MV-4-11 (cell line): Measurements from ENCODE around the gene HEPACAM.
A peak's percentile ranks its signal among the peaks of the same experiment; 100 is the strongest.
"Not testable (repeated sequence)": the region's sequence is repeated elsewhere in the genome, so short reads cannot be mapped to it uniquely, and the experiment has no call there.

ENCODE experiments used
- DNase-seq: peaks from one replicate; lab custom pipeline; 2025; lab: John Stamatoyannopoulos, UW

HEPACAM gene, protein sequence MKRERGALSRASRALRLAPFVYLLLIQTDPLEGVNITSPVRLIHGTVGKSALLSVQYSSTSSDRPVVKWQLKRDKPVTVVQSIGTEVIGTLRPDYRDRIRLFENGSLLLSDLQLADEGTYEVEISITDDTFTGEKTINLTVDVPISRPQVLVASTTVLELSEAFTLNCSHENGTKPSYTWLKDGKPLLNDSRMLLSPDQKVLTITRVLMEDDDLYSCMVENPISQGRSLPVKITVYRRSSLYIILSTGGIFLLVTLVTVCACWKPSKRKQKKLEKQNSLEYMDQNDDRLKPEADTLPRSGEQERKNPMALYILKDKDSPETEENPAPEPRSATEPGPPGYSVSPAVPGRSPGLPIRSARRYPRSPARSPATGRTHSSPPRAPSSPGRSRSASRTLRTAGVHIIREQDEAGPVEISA

DNA sequence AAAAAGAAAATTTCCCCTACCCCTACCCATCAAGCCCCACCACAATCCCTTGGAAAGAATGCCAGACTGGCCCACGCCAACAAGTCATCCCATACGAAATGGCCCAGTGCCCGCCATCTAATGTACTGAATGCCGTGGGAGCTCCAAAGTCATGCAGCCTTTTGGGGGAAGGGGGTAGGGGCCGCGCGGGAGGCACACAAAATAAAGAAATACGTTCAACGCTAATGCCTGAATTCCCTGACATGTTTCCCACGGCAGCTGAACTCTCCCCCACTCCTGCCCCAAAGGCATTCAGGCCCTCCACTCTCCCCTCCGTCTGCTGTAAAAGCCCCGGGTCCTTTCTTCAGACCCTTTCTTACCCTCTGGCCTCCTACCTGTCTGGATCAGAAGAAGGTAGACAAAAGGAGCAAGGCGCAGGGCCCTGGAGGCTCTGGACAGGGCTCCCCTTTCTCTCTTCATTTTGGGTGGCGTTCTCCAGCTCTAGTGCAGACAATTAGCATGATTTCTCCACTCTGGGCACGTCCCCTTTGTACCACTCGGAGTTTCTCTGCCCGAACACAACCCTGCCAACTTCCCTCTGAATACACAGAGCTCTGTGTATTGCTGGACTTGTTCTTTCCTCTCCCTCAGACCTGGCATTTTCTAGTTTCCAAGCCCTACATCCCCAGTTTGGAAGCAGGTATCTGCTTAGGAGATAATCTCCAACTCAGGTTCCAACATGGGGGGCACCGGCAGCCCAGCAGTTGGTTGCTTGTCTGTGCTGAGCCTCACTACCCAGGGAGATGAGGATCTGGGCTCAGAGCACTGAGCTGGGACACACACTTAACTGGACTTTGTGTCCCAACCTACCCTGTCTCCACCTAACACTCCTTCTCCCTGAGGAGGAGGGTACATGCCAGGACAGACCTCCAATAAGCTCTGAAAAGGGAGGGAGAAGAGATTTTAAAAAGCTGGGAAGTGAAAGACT is at the start of gene HEPACAM:
Gene HEPACAM (minus strand): TSS at position 500 of the 967 bp plus-strand sequence. CDS start 41 bp downstream, at position 459.
- DNase-seq: no peak

DNA sequence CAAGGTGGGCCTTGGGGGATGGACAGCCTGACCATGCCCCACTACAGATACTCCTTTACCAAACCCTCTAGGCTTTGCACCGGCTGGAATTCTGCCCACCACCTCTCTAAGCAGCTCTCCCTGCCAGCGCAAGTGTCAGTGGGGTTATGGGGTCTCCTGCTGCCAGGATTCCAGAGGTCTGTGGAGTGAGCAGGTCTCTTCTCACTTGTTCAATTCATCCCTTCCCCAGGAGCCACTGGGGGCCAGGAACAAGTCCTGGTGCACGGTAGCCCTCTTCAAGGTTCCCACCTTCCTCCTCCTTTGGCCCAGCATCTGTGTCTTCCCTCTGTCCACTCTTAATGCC is 48.6 kb upstream of the HEPACAM start:
- no peak for DNase-seq

DNA sequence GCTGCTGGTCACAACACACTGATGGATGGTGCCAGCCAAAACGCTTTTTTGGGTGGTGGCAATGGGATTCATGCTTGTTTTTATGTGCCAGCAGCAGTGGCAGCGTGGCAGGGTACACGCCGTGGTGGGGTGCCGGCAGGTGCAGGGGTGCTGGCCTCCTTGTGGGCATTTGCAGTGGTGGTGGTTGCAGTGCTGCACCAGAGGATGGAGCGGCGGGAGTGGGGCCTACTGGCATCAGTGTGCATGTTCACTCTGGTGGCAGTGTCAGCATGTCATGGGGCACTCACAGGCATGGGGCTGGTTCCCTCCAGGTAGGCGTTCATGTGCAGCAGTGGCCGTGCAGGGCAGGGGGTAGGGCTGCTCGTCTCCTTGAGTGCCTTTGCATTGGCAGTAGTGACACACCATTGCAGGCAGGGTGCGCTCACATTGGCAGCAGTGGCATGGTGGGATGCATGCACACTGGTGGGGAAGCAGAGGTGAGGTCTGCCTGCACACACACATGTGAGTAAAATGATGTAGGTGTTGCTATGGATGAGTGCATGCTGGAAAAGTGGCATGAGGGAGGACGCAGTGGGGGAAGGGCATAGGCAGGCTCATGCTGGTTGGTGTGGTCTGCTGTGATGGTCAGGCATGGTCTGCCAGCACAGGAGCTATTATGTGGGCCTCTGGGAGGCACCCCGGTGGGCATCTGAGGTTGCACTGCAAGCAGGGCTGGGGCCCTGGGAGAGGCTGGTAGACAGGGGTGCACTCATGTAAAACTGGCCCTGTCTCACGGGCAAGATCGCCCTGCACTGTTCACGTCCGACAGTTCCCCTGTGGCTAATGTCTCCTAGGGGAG is 48.0 kb upstream of the HEPACAM start:
- no peak for DNase-seq

DNA sequence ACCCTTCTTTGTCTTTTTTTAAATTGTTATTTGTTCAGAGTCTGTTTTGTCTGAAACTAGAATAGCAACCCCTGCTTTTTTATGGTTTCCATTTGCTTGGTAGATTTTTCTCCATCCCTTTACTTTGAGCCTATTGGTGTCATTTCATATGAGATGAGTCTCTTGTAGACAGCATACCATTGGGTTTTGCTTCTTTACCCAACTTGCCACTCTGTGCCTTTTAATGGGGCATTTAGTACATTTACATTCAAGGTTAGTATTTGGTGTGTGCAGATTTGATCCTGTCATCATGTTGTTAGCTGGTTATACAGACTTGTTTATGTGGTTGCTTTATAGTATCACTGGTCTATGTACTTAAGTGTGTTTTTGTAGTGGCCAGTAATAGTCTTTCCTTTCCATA is 46.2 kb upstream of the HEPACAM start:
- DNase-seq: no peak

DNA sequence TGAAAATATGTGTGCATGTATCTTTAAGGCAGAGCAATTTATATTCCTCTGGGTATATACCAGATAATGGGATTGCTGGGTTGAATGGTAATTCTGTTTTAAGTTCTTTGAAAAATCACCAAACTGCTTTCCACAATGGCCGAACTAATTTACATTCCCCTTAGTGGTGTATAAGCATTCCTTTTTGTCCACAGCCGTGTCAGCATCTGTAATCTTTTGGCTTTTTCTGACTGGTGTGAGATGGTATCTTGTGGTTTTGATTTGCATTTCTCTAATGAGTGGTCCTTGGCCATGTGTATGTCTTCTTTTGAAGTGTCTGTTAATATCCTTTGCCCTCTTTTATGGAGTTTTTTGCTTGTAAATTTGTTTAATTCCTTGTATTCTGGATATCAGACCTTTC is 42.5 kb upstream of the HEPACAM start:
- no peak for DNase-seq

DNA sequence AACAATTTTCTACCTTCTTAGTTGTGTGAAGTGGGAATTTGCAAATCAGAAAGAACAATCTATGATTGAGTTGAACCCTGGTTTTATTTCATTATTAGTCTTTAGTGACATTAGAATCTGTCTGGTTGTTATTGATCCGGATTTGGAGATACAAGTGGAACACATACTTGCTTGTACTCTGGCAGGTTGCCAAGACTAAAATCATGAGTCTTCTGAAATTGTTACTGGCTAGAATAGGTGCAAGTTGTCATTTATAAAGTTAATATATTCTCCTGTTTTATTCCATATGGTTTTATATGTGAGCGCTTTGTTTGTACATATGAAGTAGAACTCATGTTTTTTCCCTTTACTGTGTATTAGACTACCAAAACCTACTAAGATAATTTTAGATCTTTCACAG is 41.2 kb upstream of the HEPACAM start:
- DNase-seq: no peak

DNA sequence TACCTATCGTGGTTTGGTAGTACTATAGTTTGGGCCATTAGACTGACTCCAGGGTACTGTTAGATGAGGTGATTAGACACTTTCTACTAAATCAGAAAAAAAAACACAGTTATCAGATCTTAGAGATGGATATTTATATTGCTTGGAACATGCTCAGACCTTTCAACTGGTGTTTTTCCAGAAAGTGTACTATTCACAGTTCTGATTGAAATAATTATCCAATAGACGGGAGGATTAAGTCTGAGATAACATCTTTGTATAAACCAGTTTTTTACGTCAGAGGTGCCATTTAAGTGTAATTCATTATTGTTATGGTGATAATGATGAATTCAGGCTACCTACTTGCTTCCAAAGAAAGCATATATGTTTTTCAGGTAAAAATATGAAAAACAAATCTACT is 40.7 kb upstream of the HEPACAM start:
- DNase-seq: no peak

DNA sequence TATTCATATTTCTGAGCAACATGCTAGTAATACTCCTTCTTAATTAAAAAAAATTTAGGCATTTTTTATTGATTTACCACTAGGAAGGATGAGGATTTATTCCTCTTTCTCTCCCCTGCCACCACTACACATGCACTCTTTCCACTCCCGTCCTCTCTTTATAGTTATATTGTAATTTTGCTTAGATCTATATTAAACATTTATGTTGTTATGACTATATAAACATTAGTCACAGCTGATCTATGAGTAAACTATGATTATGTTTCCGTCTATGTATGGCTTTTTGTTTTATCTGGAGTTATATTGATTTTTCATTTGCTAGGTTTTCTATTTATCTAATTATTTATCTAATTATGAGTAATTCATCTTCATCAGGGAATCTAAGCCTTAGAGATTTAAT is 36.0 kb upstream of the HEPACAM start:
- no peak for DNase-seq

DNA sequence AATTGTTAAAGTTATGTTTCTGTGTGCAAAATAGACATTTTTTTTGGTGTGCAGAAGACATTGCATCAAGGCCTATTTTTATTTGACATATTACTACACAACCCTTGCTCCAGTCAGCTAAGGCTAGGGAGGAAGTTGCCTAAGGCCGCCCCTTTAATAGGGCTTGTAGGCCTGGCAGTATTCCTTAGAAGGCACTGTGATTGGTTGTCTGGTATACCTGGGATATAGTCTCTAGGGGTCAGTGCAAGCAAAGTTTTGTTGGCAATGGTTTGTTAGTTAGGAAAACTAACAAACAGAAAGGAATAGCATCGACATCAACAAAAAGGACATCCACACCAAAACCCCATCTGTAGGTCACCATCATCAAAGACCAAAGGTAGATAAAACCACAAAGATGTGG is 35.1 kb upstream of the HEPACAM start:
- peak; percentile 73 for DNase-seq

DNA sequence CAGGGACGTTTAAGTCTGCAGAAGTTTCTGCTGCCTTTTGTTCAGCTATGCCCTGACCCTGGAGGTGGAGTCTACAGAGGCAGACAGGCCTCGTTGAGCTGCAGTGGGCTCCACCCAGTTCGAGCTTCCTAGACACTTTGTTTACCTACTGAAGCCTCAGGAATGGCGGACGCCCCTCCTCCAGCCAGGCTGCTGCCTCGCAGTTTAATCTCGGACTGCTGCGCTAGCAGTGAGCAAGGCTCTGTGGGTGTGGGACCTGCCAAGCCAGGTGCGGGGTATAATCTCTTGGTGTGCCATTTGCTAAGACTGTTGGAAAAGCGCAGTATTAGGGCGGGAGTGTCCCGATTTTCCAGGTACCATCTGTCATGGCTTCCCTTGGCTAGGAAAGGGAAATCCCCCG is 32.4 kb upstream of the HEPACAM start:
- not testable (repeated sequence) for DNase-seq

DNA sequence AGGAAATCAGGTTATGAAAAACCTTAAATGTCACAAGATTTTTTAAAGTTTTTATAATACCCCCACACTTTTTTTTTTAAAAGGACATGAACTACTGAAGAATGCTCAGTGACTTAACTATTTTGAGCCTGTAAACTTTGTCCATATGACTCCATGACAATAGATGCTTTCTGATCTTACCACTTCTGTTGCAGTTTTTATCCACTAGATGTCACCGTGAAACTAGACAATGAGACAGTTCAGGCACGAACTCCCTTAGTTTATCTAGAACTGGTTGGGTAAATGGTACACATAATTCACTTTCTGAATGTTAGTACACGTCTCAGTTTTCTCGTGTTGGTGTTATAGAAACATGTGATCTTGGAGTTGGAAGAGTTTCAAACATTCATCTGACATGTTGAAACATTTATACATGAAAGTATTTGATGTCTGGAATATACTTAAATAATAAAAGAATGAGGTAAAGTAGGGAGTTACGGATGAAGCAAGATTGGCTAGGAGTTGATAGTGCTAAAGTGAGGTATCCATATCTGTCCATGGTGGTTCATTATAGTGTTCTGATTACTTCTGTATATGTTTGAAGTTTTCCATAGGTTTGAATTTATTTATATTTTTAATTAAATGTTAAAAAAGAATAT is 26.2 kb upstream of the HEPACAM start:
- DNase-seq: peak; percentile 63

DNA sequence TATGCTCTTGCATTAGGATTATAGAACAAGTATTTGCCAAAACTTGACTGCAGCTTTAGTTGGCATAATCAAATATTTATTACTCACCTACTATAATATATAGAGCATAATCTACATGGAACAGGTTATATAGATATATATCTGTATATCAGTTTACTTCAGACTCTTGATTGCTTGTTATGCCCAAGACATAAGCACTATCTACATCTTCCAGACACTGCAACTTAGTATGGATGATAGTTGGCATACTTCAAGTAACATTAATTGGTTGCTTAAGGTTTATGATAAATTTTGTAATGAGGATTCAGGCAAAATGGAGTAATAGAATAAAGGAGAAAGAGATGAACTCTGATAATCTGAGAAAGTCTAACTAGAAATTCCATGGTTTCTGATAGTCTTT is 19.2 kb upstream of the HEPACAM start:
- no peak for DNase-seq

DNA sequence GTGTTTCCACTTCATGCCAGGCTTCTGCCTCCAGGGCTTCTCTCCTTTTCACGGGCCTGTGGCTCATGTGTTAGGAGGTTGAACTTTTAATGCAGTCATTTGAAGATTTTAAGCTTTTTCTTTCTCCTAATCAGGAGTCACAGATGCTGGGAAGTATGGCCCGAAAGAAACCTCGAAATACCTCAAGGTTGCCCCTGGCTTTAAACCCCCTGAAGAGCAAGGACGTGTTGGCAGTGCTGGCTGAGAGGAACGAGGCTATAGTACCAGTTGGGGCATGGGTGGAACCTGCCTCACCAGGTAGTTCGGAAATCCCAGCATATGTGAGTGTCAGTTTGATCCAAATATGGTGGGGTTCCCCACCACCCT is 18.7 kb upstream of the HEPACAM start:
- DNase-seq: no peak

DNA sequence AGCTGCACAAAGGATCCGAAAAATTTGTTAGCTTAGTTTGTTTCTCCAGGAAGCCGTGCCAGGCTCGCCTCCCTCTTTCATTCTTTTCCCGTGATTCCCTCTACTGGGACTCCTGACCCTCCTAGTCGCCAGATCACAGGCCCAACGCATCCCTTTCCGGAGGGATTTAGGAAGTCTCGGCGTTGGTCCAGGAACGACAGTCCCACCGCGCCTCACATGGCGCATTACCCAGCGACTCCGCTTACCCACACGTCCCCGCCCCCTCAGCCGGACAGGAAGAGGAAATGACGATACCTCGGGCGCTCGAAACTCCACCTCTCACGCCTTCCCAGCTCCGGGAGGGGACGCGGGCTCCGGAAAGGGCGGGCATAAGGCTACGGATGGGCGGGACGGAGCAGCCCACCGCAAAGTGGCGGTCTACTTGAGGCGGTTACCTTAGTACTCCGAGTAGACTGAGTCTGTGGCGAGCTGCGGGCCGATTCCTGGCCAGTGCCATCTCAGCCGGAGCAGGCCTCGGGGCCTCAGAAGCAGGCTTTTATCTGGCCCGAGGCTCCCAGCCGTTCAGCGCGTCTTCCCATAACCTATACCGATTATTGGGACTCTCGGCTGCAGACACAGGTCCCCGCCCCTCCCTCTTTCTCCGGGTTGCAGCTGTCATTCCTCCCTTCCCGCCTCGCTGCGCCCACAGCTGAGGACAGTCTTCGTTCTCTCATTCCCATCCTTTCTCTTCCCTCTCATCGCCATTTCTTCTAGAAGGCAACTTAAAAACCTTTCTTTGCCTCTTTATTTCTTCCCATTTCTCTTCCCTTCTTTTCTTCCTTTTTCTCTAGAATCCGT is 18.1 kb upstream of the HEPACAM start, which contains the start of gene CCDC15:
Gene CCDC15 (plus strand): TSS at position 450 of the 837 bp plus-strand sequence. CDS start 531 bp downstream, outside the sequence.
- peak; percentile 96 for DNase-seq

DNA sequence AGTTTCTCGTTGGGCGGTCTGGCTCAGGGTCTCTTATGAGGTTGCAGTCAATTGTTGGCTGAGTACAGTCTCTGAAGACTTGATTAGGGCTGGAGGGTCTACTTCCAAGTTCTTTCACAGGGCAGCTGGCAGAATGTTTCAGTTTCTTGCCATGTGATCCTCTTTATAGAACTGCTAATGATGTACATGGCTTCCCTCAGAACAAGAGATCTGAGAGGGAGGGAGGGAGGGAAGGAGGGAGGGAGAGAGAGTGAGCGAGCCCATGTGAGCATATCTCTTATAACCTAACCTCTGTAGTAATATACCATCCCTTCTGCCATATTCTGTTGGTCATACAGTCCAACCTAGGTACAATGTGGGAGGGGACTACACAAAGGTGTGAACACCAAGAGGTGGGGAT is 15.5 kb upstream of the HEPACAM start:
- no peak for DNase-seq

DNA sequence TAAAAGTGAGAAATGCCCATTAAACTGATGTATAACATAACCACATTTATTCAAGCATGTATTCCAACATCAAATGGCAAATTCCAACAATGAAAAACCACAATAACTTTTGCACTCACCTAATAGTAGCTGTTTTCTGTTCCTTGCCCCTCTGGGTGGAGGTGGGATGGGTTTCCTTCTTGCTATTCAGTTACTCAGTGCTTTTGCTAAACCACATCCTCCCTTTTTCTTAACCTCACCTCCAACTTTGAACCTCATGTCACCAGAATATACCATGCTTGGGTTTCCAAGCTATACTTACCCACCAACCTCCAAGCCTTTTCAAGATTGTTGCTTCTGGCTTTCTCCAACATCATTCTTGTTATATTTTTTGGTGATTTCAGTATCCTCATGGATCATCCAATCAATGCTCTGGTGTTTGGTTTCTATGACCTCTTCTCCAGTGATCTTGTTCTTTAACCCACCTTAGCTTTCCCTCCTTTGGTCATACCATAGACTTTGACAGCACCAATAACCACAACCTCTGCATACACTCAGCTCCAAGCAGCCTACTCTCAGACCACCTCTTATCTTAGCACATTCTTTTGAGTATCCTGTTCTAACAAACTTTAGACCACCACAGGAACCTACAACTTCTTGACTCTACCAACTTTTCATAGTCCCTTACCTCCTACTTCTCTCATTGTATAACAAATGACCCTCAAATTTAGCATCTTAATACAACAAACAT is 14.9 kb upstream of the HEPACAM start:
- no peak for DNase-seq

DNA sequence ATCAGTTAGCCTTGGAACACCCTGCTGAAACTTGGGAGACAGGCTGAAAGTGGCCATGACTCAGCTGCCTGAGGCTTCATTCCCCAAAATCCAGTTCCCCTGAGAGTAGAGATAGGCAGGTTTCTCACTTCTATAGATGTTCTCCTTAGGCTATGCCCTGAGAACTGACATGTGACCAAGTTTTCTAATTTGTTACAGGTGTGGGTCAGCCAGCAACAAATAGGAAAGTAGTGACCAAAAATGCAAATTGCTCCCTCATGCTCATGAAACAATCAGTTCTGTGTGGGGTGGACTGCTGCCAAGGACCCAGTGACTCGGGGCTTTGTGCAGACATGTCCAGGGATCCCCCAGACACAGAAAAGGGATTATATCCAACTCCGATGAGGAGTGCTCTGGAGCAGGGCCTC is 10.9 kb upstream of the HEPACAM start:
- no peak for DNase-seq

DNA sequence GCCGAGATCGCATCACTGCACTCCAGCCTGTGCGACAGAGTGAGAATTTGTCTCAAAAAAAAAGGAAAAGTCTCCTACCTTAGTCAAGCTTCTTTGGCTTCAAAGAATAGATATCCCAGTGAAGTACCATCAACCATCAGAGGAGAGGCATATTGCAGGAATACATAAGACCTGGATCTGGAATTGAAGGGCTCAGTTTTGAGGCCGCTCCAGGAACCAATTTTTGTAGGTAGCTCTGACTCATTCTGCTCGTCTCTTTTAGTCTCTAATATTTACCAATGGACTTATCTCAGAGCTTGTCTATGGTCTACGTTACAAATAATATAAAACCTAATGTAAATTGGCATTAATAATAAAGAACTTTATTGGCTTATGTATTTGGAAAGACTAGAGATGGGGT is 10.0 kb upstream of the HEPACAM start:
- no peak for DNase-seq

DNA sequence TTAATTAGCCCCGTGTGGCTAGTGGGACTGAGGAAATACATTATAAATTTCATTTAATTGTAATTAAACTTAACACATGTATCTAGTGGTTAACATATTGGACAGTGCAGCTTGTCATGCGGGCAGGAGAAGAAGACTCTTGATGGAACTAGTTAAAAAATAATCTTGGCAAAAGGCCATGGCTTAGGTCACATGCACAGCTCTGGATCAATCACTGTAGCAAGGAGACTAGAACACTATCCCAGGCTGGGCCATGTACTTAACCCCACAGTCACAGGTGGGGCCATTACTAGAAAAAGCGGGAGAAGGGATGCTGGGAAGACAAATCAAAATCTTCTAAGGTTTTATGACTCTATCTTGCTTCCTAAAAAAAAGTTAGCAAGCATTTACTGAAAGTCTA is 8.7 kb upstream of the HEPACAM start:
- DNase-seq: no peak

DNA sequence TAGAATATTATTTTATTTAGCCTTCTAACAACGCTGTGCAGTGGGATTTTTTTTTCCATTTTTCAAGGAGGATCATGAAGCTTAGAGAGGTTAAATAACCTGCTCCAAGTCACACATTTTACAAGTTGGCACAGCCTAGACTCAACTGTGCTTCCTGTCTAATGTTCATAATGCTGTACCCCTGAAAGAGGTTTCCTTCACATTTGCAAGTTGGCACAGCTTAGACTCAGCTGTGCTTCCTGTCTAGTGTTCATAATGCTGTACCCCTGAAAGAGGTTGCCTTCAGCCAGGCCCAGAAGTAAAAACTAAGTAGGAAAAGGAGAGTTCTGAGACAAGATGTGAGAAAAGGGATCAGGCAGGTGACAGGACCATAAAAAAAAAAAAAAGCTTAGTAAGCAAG is 7.9 kb upstream of the HEPACAM start:
- no peak for DNase-seq
